ENCODE results near the gene PYGO1.

DNA sequence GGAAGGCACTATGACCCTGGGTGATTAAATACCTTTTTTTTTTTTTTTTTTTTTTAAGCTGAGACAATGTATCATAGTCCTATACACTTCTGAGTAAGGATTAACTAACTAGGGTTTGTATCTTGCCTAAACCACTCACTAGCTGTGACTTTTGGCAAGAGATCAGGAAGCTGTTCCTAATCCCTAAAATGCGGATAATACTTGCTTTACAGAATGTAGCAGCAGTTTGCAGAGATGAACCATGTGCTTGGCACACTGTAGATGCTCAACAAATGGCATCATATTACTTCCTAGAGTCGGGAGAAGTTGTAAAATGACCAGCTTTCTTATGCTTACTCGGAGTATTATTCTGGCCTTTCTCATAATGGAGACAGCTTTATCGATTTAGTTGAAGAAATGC is 25.6 kb upstream of the PYGO1 start:
- no peak for TF ChIP-seq SP2 (IDR thresholded peaks at IDR 0.05; ENCODE audit: low read length)
- TF ChIP-seq, protein P1, sequence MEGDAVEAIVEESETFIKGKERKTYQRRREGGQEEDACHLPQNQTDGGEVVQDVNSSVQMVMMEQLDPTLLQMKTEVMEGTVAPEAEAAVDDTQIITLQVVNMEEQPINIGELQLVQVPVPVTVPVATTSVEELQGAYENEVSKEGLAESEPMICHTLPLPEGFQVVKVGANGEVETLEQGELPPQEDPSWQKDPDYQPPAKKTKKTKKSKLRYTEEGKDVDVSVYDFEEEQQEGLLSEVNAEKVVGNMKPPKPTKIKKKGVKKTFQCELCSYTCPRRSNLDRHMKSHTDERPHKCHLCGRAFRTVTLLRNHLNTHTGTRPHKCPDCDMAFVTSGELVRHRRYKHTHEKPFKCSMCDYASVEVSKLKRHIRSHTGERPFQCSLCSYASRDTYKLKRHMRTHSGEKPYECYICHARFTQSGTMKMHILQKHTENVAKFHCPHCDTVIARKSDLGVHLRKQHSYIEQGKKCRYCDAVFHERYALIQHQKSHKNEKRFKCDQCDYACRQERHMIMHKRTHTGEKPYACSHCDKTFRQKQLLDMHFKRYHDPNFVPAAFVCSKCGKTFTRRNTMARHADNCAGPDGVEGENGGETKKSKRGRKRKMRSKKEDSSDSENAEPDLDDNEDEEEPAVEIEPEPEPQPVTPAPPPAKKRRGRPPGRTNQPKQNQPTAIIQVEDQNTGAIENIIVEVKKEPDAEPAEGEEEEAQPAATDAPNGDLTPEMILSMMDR (IDR thresholded peaks at IDR 0.05; ENCODE audit: control extremely low read depth in 1 of 3, insufficient read depth in 1 of 3, low read depth in 1 of 3, low read length in 3 of 3) = no peak
- no peak for TF ChIP-seq KDM1A (IDR thresholded peaks at IDR 0.05; ENCODE audit: borderline replicate concordance, low read length)
- TF ChIP-seq TAF1 (IDR thresholded peaks at IDR 0.05; ENCODE audit: low read depth, low read length) = no peak
- no peak for TF ChIP-seq TEAD4 (IDR thresholded peaks at IDR 0.05; ENCODE audit: low read depth, low read length)
- TF ChIP-seq POLR2A (IDR thresholded peaks at IDR 0.05; ENCODE audit: control extremely low read depth in 1 of 2, low read depth in 2 of 2, low read length in 2 of 2) = no peak
- TF ChIP-seq HDAC2 (IDR thresholded peaks at IDR 0.05; ENCODE audit: borderline replicate concordance in 1 of 2, low read depth in 2 of 2, low read length in 2 of 2) = no peak
- TF ChIP-seq, protein P2, sequence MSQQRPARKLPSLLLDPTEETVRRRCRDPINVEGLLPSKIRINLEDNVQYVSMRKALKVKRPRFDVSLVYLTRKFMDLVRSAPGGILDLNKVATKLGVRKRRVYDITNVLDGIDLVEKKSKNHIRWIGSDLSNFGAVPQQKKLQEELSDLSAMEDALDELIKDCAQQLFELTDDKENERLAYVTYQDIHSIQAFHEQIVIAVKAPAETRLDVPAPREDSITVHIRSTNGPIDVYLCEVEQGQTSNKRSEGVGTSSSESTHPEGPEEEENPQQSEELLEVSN (IDR thresholded peaks at IDR 0.05) = no peak
- no peak for TF ChIP-seq NRF1 (IDR thresholded peaks at IDR 0.05; ENCODE audit: low read depth, low read length)
- no peak for TF ChIP-seq EP300 (IDR thresholded peaks at IDR 0.05; ENCODE audit: borderline replicate concordance in 1 of 2, low read depth in 2 of 2, low read length in 2 of 2)
